Heart left ventricle (tissue), 16 donors: ENCODE results near the gene WDR33. TPM values are rescaled to one million over a fixed set of nuclear protein-coding genes. Genes with fewer than 3 reads are reported as not detected.

ENCODE experiments used
- ATAC-seq, 4 donors: fragments of 200-7000 bp; cut with Tn5 transposase; one replicate each; pipeline ENCODE4 v1.9.1; 2020 to 2022; ENCODE audit warnings: moderate library complexity in 4 of 4, mild to moderate bottlenecking in 3 of 4, moderate number of reproducible peaks in 1 of 4
- DNase-seq, 5 donors: peaks; one replicate each; pipeline ENCODE4 v3.0.0-alpha.2; 2020
- H3K27ac ChIP-seq, 12 donors: fragments of 200-600 bp; sonication (generic) in 4 of 12; one replicate each; pipeline versions ENCODE4 v1.5.0 to v1.8.0; 2016 to 2022; ENCODE audit warnings: mild to moderate bottlenecking in 2 of 12
- H3K27me3 ChIP-seq, 9 donors: fragments of 200-600 bp; sonication (generic) in 2 of 9; one replicate each; pipeline versions ENCODE4 v1.5.1 to v1.8.0; 2016 to 2022; ENCODE audit warnings: mild to moderate bottlenecking in 3 of 9
- H3K36me3 ChIP-seq, 9 donors: fragments of 200-600 bp; sonication (generic) in 2 of 9; one replicate each; pipeline versions ENCODE4 v1.5.0 to v1.8.0; 2018 to 2022; ENCODE audit warnings: mild to moderate bottlenecking in 2 of 9
- H3K4me1 ChIP-seq, 12 donors: fragments of 200-600 bp; sonication (generic) in 4 of 12; one replicate each; pipeline versions ENCODE4 v1.5.0 to v1.8.0; 2016 to 2022; ENCODE audit warnings: mild to moderate bottlenecking in 3 of 12
- H3K4me3 ChIP-seq, 12 donors: fragments of 200-600 bp; sonication (generic) in 4 of 12; one replicate each; pipeline versions ENCODE4 v1.5.0 to v1.8.0; 2017 to 2022; ENCODE audit warnings: mild to moderate bottlenecking in 9 of 12, moderate library complexity in 4 of 12
- H3K9me3 ChIP-seq, 12 donors: fragments of 200-600 bp; sonication (generic) in 4 of 12; one replicate each; pipeline versions ENCODE4 v1.5.0 to v1.8.0; 2016 to 2022; ENCODE audit warnings: mild to moderate bottlenecking in 1 of 12
- POLR2A ChIP-seq, 2 donors: fragments of 450-650 bp; IDR thresholded peaks; one replicate each; pipeline ENCODE4 v1.6.1; 2017; ENCODE audit warnings: antibody characterized with exemption in 2 of 2, mild to moderate bottlenecking in 2 of 2, moderate library complexity in 2 of 2
- WGBS, 4 donors: extraction: QIAGEN DNeasy Blood & Tissue Kit in 2 of 4; methylation state at CpG; one replicate each; pipeline versions ENCODE4 v1.1.5 to v1.1.7; 2013 to 2018; 5-methylcytosine and 5-hydroxymethylcytosine counted together
- intact Hi-C, 10 donors: fragments of 100-400 bp; cut with DNase I; formaldehyde crosslinking; loops; one replicate each; pipeline versions ENCODE4 v1.11.1 to v1.14.2; 2022
- polyA plus RNA-seq, 2 donors: library from polyadenylated mRNA; stranded (reverse); fragments of 200-250 nt; gene quantifications; one replicate each; pipeline ENCODE4 v1.2.3, GENCODE V29; 2013
- total RNA-seq, 9 donors: library from RNA; depleted of rRNA in 2 of 9; stranded (reverse); fragments of >200 nt in 2 of 9; fragmentation: NEBNext Ultra II Directional in 3 of 9; extraction: Animal tissue kit (Norgen Biotek cat#: 25700) in 3 of 9; gene quantifications; one replicate each; pipeline versions ENCODE4 v1.1.0 to v1.2.4, GENCODE V29; 2016 to 2023
- TF ChIP-seq, protein P1 (sequence below), 12 donors: fragments of 200-600 bp; sonication (generic) in 4 of 12; IDR thresholded peaks; one replicate each; pipeline versions ENCODE4 v1.5.0 to v1.8.0; 2018 to 2022; ENCODE audit warnings: antibody characterized with exemption in 12 of 12, mild to moderate bottlenecking in 5 of 12
- donor health status: ischemic (EF 13 %, LVEDD 7.1; RV severe dilation, severe dysfunction).
- donor health status: healthy with polysubstance abuse.
- donor health status: DM: no; HTN: yes; CAD: no.
- donor health status: DM: no; HTN: no; CAD: no.
- donor health status: ischemic (EF 25% LVEDD 6.9; RV normal size, moderate dysfunction).
- donor health status: ischemic (EF 25% LVEDD 5.7; RV mildly dilated, moderate dysfunction).
- donor health status: healthy.
- donor health status: DM: yes; HTN: yes; CAD: no.
- donor health status: ischemic (EF 35%, LVEDD 5.7; RV mildly dilated, moderate dysfunction).
- donor health status: nonischemic (EF 11% LVEDD 7.7; RV severe dilation, severe dysfunction).
- donor health status: DM: yes; HTN: yes; CAD: no.
- donor health status: PGD.
- donor health status: ischemic (EF 29% LVEDD 5.4; RV normal size, mild dysfunction).
- donor health status: nonischemic (EF 23%, LVEDD 6.1; RV moderate dilation, normal function).

The WDR33 gene
- total and polyA plus RNA-seq, 11 donors: 15.4 to 49.9 (median 41.1) TPM

DNA sequence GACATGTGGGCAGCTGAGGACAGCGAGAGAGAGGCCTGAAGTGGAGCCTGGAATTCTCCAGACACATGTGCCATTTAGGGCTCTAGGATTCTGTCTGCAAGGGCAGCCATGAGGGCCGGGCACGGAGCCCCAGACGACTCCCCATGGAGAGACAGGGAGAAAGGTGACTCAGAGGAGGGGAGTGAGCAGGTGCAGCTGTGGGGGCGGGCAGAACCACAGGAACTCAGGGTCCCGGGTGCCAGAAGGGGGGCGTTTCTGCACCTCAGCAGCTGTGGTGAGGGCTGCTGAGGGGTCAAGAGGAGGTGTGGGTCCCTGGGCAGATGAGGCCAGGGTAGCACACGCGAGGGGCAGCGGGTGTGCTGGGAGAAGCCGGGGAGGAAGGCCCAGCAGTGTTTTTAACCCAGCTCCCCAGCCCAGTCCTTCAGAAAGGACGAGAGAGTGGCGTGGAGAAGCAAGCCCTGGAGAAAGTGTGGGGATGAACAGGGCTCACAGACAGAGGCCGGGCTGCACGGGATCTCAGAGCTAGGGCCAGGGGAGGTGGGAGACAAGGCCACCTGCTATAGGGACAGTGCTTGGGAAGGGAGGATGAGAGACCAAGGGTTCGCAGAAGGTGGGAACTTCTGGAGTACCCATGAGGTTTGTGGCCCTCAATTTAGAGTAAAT is 157.4 kb downstream of the WDR33 start:
- H3K9me3 ChIP-seq: no peaks in the 10 kb centered on the region
- H3K27ac ChIP-seq: peak overlapping the region; percentile 43 to 98 (median 84)
- DNase-seq (peak in 3 of 5 donors; percentile 38 to 66 (median 58)), ATAC-seq (no peak)
- intact Hi-C loops: loop anchor here in 3 of 10 donors (2.0 to 5.0 kb wide), 3 partner anchors 21 to 49 kb away; partner anchors contain the start of genes LIMS2 (in 1 of the 3) and SFT2D3 (in 1 of the 3)
- peaks cover 0 to 60% (median 46%) of the 10 kb centered on the region in 9 donors for H3K36me3 ChIP-seq
- no peak overlapping the region for H3K4me3 ChIP-seq
- no peak for TF ChIP-seq POLR2A (IDR thresholded peaks at IDR 0.05)
- TF ChIP-seq, protein P1, sequence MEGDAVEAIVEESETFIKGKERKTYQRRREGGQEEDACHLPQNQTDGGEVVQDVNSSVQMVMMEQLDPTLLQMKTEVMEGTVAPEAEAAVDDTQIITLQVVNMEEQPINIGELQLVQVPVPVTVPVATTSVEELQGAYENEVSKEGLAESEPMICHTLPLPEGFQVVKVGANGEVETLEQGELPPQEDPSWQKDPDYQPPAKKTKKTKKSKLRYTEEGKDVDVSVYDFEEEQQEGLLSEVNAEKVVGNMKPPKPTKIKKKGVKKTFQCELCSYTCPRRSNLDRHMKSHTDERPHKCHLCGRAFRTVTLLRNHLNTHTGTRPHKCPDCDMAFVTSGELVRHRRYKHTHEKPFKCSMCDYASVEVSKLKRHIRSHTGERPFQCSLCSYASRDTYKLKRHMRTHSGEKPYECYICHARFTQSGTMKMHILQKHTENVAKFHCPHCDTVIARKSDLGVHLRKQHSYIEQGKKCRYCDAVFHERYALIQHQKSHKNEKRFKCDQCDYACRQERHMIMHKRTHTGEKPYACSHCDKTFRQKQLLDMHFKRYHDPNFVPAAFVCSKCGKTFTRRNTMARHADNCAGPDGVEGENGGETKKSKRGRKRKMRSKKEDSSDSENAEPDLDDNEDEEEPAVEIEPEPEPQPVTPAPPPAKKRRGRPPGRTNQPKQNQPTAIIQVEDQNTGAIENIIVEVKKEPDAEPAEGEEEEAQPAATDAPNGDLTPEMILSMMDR (IDR thresholded peaks at IDR 0.05): no peak
- 71 to 80% (median 74%) methylated on average over 16 of the region's 16 CpGs for WGBS, 4 donors
- H3K27me3 ChIP-seq: no peaks in the 10 kb centered on the region
- peaks cover 31 to 98% (median 94%) of the 10 kb centered on the region in 12 donors for H3K4me1 ChIP-seq

DNA sequence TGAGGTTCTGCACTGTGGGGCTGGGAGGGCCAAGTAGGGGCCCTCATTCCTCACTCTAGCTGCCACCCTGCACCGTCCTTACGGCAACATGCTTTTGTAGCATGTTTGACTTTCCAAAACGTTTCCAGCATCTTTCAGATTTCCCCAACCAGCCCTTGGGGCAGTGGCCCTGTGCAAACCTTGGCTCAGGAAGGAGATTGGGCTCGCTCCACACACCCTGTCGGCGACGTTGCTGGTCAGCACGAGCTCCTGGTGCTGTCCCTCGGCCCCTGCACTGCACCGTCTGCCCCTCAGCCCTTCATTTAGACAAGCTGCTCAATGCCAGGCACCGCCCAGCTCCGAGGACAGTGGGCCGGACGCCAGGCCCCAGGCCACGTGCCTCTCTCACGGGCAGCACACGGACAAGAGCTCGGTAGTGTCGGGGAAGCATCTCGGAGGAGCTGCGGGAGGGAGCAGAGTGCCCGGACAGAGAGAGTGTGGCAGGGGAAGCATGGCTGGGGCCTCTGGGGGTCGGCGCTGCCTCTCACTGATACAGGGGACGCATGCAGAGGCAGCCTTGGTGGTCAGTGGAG is 158.1 kb downstream of the WDR33 start:
- Histone ChIP-seq H3K9me3 (no peaks in the 10 kb centered on the region), H3K4me1 (peaks cover 31 to 98% (median 94%) of the 10 kb centered on the region in 12 donors), H3K27ac (peak overlapping the region; percentile 43 to 98 (median 84)), H3K4me3 (no peak overlapping the region), H3K36me3 (peaks cover 0 to 63% (median 48%) of the 10 kb centered on the region in 9 donors), H3K27me3 (no peaks in the 10 kb centered on the region)
- DNase-seq (peak in 3 of 5 donors; percentile 26 to 64 (median 28)), ATAC-seq (no peak)
- intact Hi-C loops: loop anchor here in 3 of 10 donors (2.0 to 5.0 kb wide), 3 partner anchors 22 to 49 kb away; partner anchors contain the start of genes LIMS2 (in 1 of the 3) and SFT2D3 (in 1 of the 3)
- WGBS, 4 donors: 46 to 51% (median 48%) methylated on average over 24 to 25 of the region's 25 CpGs
- TF ChIP-seq, protein P1 (IDR thresholded peaks at IDR 0.05): no peak
- no peak for TF ChIP-seq POLR2A (IDR thresholded peaks at IDR 0.05)

DNA sequence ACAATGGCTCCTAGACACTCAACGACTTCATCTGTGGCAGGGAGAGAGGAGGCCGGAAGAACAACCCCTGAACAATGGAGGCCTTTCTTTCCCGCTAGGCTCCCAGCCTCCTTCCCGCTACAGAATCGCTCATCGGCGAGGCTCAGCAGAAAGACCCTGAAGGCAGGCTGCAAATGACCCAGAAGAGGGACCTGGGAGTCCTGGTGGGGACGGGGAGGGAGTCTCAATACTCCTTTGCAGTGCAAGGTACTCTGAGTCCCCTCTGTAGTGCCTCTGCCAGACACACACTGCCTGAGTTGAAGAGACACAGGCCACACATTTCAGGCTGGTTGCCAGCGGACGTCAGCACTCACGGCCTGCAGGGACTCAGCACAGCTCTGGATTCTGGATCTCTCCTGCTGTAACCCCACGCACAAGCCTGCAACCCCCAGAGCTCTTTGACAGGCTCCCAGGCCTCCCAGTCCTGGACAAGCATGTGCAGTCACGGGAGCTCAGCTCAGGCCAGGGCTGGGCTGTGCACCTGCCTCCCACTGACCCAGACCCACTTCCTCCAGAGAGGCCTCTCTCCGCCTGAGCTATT is 158.9 kb downstream of the WDR33 start:
- Histone ChIP-seq H3K4me1 (peaks cover 33 to 98% (median 94%) of the 10 kb centered on the region in 12 donors), H3K36me3 (peaks cover 0 to 58% (median 40%) of the 10 kb centered on the region in 9 donors), H3K27me3 (no peaks in the 10 kb centered on the region), H3K4me3 (no peak overlapping the region), H3K9me3 (no peaks in the 10 kb centered on the region), H3K27ac (peak overlapping the region; percentile 49 to 98 (median 84))
- DNase-seq: peak; percentile 91 to 97 (median 93)
- ATAC-seq: peak; percentile 78 to 81 (median 80)
- no peak for TF ChIP-seq POLR2A (IDR thresholded peaks at IDR 0.05)
- TF ChIP-seq, protein P1 (IDR thresholded peaks at IDR 0.05): no peak
- intact Hi-C loops: loop anchor here in 3 of 10 donors (2.0 to 5.0 kb wide), 3 partner anchors 23 to 50 kb away; partner anchors contain the start of genes LIMS2 (in 2 of the 3) and SFT2D3 (in 1 of the 3)
- WGBS, 4 donors: 32 to 49% (median 43%) methylated on average over 12 to 14 of the region's 14 CpGs
